ENCODE data around the gene PHYKPL.

- no peak for TF ChIP-seq FOXP2 (optimal IDR thresholded peaks at IDR 0.05; ENCODE audit: borderline replicate concordance, extremely low read depth, extremely low read length, insufficient read depth)
- TF ChIP-seq POLR2AphosphoS5 (IDR thresholded peaks at IDR 0.05; ENCODE audit: low read depth, low read length), result no peak
- no peak for TF ChIP-seq REST (IDR thresholded peaks at IDR 0.05; ENCODE audit: insufficient read depth in 1 of 2, low read depth in 2 of 2, low read length in 2 of 2)
- TF ChIP-seq SIN3A (IDR thresholded peaks at IDR 0.05; ENCODE audit: borderline replicate concordance, insufficient read depth, low read length), result no peak
Observed at GRCh38 chr5:178199581-178200434, 32.8 kb downstream of the PHYKPL start.

Measured in PFSK-1 (cell line).